ENCODE results near the gene SYNE4. TPM values are rescaled to one million over a fixed set of nuclear protein-coding genes. Genes with fewer than 3 reads are reported as not detected.
A peak's percentile ranks its signal among the peaks of the same experiment; 100 is the strongest.

The SYNE4 gene
- total RNA-seq, 3 donors from 2014 or later (not counting 1 experiment from before 2014, with no cell fraction given) = 0.41 to 2.6 (median 1.5) TPM

DNA sequence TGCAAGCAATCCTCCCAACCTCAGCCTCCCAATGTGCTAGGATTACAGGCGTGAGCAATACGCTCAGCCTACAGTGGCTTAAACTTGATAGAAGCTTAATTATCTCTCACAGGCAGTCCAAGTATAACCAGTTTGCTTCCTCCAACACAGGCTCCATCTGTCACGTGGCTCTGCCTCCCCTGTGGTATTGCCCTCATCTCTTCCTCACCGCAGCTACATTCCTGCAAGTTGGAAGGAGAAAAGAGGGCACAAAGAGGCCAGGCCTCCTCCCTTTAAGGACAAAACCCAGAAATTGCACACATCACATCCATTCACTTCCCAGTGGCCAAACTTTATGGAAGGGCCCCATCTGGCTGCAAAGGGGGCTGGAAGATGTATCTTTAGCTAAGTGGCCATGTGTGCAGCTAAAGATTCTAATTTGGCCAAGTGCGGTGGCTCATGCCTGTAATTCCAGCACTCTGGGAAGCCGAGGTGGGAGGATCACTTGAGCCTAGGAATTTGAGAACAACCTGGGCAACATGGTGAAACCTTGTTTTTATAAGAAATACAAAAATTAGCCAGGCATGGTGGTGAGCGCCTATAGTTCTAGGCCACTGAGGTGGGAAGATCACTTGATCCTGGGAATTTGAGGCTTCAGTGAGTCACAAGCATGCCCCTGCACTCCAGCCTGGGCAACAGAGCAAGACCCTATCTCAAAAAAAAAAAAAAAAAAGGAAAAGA lies 16.7 kb downstream of the SYNE4 start:
- Mint-ChIP-seq H3K27ac (peak overlapping the region in 1 of 2 donors; percentile 26), H3K9me3 (no peaks in the 10 kb centered on the region)

GRCh38 chr19:35990771-35991730 lies 17.6 kb downstream of the SYNE4 start:
- Histone ChIP-seq H3K9me3 (ENCODE audit: control insufficient read depth, insufficient read depth, low read length) (no peaks in the 10 kb centered on the region), H3K27me3 (ENCODE audit: control insufficient read depth, insufficient read depth, low read length) (peaks cover 7% of the 10 kb centered on the region), H3K4me1 (ENCODE audit: control insufficient read depth, insufficient read depth, low read length) (peaks cover 27% of the 10 kb centered on the region), H3K36me3 (ENCODE audit: control insufficient read depth, insufficient read depth, low read length) (no peaks in the 10 kb centered on the region), H3K27ac (ENCODE audit: low read length) (no peak overlapping the region), H3K4me3 (ENCODE audit: low read length) (no peak overlapping the region)
- intact Hi-C loops (cut with micrococcal nuclease) = loop anchor here (10.0 kb wide), 1 partner anchor 124 kb away; the partner anchor contains the start of genes OVOL3, POLR2I and TBCB
- no peaks in the 10 kb centered on the region for H3K36me3 Mint-ChIP-seq
- H3K27me3 Mint-ChIP-seq (ENCODE audit: low read depth in 2 of 2) = peaks cover 14 to 22% of the 10 kb centered on the region in 2 donors
- no peaks in the 10 kb centered on the region for H3K9me3 Mint-ChIP-seq
- H3K4me1 Mint-ChIP-seq = peaks cover 5 to 23% of the 10 kb centered on the region in 2 donors
- ATAC-seq = no peak
- no peak overlapping the region for H3K27ac Mint-ChIP-seq
- no peak for TF ChIP-seq CTCF (IDR thresholded peaks at IDR 0.05)
- no peak for DNase-seq
- H3K4me3 Mint-ChIP-seq = no peak overlapping the region
- 92% methylated on average over 10 of the region's 10 CpGs for WGBS (ENCODE audit: insufficient coverage)

More for the DNA sequence above, 16.7 kb downstream of the SYNE4 start:
- Mint-ChIP-seq H3K36me3 (no peaks in the 10 kb centered on the region), H3K27me3 (ENCODE audit: low read depth in 2 of 2) (peaks cover 10 to 14% of the 10 kb centered on the region in 2 donors), H3K4me1 (peaks cover 12 to 24% of the 10 kb centered on the region in 2 donors), H3K4me3 (peak overlapping the region; percentile 42)
- no peak for TF ChIP-seq CTCF (IDR thresholded peaks at IDR 0.05)
- H3K4me3 ChIP-seq (ENCODE audit: low read length) = no peak overlapping the region
- no peaks in the 10 kb centered on the region for H3K9me3 ChIP-seq (ENCODE audit: control insufficient read depth, insufficient read depth, low read length)
- ATAC-seq (no peak), DNase-seq (no peak)
- intact Hi-C loops (cut with micrococcal nuclease) = loop anchor here (10.0 kb wide), 1 partner anchor 123 kb away; the partner anchor contains the start of genes OVOL3, POLR2I and TBCB
- H3K36me3 ChIP-seq (ENCODE audit: control insufficient read depth, insufficient read depth, low read length) = no peaks in the 10 kb centered on the region
- H3K27ac ChIP-seq (ENCODE audit: low read length) = no peak overlapping the region
- 86% methylated on average over 7 of the region's 7 CpGs for WGBS (ENCODE audit: insufficient coverage)
- H3K27me3 ChIP-seq (ENCODE audit: control insufficient read depth, insufficient read depth, low read length) = peaks cover under 1% of the 10 kb centered on the region
- H3K4me1 ChIP-seq (ENCODE audit: control insufficient read depth, insufficient read depth, low read length) = peaks cover 33% of the 10 kb centered on the region

DNA sequence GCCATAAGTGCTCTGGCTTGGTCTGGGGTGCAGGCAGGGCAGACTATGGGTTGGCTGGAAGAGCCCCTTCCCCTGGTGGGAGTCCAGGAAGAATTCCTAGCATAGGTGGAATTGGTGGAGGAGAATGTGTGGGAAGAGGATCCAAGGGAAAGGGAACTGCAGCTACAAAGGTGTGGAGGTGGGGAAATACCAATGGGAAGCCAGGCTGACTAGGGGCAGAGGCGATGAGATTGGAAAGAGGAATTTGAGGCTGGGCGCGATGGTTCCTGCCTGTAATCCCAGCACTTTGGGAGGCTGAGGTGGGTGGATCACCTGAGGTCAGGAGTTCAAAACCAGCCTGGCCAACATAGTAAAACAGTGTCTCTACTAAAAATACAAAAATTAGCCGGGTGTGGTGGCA lies 18.5 kb downstream of the SYNE4 start:
- Mint-ChIP-seq H3K27ac (no peak overlapping the region), H3K4me3 (no peak overlapping the region), H3K27me3 (ENCODE audit: low read depth in 2 of 2) (peaks cover 23 to 31% of the 10 kb centered on the region in 2 donors), H3K9me3 (no peaks in the 10 kb centered on the region), H3K4me1 (peaks cover 5 to 17% of the 10 kb centered on the region in 2 donors), H3K36me3 (no peaks in the 10 kb centered on the region)
- DNase-seq (no peak), ATAC-seq (no peak)
- Histone ChIP-seq H3K4me1 (ENCODE audit: control insufficient read depth, insufficient read depth, low read length) (peaks cover 20% of the 10 kb centered on the region), H3K27ac (ENCODE audit: low read length) (no peak overlapping the region), H3K27me3 (ENCODE audit: control insufficient read depth, insufficient read depth, low read length) (peaks cover 10% of the 10 kb centered on the region), H3K4me3 (ENCODE audit: low read length) (no peak overlapping the region), H3K9me3 (ENCODE audit: control insufficient read depth, insufficient read depth, low read length) (no peaks in the 10 kb centered on the region), H3K36me3 (ENCODE audit: control insufficient read depth, insufficient read depth, low read length) (no peaks in the 10 kb centered on the region)
- 93% methylated on average over 3 of the region's 4 CpGs for WGBS (ENCODE audit: insufficient coverage)
- intact Hi-C loops (cut with micrococcal nuclease) = loop anchor here (10.0 kb wide), 1 partner anchor 125 kb away; the partner anchor contains the start of genes OVOL3, POLR2I and TBCB
- TF ChIP-seq CTCF (IDR thresholded peaks at IDR 0.05) = no peak

Data from natural killer cell (primary cell).